GM19035 (cell line): ENCODE data around the gene KATNB1.

ENCODE experiments used
- ATAC-seq: cut with Tn5 transposase; IDR thresholded peaks from one replicate; pipeline ENCODE4 v1.9.1; 2021; ENCODE audit not compliant: unreplicated experiment

Gene KATNB1, protein sequence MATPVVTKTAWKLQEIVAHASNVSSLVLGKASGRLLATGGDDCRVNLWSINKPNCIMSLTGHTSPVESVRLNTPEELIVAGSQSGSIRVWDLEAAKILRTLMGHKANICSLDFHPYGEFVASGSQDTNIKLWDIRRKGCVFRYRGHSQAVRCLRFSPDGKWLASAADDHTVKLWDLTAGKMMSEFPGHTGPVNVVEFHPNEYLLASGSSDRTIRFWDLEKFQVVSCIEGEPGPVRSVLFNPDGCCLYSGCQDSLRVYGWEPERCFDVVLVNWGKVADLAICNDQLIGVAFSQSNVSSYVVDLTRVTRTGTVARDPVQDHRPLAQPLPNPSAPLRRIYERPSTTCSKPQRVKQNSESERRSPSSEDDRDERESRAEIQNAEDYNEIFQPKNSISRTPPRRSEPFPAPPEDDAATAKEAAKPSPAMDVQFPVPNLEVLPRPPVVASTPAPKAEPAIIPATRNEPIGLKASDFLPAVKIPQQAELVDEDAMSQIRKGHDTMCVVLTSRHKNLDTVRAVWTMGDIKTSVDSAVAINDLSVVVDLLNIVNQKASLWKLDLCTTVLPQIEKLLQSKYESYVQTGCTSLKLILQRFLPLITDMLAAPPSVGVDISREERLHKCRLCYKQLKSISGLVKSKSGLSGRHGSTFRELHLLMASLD

DNA sequence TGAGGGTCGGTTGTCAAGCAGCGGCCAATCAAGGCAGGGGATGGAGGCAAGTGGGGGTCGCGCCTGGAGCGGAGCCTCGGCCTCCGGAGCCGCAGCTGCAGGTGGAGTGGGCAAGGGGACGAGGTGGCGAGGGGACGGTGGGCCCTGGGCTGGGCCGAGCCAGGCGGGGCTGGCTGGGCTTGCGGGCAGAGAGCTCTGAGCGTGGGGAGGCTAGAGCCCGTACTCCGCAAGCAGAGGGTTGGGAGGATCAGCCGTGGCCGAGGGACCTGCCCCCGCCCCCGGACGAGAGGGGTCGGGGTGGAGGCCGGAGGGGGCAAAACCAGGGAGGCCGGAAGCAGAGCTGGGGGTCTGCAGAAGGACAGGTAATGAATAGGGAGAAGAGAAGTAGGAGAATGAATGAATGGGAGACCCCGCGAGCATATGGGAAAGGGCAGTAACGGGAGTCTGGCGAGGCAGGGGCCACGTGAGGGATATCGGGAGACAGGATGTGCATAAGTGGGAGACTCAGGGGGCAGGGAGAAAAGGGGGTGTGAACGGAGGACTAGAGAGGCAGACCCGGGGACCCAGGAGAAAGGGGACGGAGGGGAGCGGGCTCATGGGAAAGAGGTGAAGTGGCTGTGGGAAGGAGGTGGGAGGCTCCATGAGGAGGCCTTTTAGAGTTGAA, at the start of gene KATNB1:
KATNB1 (plus strand) TSS at position 16 of the 664 bp plus-strand sequence. CDS start 1,474 bp downstream, outside the sequence.
- ATAC-seq, result no peak

- ATAC-seq, result no peak
Observed at GRCh38 chr16:57686577-57686976, 49.0 kb upstream of the KATNB1 start.

DNA sequence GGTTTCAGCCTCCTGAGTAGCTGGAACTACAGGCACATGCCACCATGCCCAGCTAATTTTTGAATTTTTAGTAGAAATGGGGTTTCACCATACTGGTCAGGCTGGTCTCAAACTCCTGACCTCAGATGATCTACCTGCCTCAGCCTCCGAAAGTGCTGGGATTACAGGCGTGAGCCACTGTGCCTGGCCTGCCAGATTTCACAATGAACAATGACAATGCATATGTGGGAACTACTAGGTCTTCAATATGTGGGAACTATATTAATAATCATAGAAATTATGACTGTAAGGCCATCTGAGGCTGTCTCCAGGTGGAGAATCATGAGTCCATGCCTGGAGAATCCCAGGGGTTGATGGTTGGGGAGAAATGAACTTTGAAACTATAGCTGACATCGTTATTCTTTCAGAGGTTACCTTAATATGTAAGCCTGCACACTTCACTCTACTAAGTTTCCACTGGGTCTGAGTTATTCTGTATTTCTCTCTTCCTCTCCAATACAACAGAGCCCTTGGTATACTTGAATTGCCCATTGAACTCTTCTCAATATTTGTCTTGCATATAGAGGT, 48.1 kb upstream of the KATNB1 start:
- ATAC-seq, result no peak

DNA sequence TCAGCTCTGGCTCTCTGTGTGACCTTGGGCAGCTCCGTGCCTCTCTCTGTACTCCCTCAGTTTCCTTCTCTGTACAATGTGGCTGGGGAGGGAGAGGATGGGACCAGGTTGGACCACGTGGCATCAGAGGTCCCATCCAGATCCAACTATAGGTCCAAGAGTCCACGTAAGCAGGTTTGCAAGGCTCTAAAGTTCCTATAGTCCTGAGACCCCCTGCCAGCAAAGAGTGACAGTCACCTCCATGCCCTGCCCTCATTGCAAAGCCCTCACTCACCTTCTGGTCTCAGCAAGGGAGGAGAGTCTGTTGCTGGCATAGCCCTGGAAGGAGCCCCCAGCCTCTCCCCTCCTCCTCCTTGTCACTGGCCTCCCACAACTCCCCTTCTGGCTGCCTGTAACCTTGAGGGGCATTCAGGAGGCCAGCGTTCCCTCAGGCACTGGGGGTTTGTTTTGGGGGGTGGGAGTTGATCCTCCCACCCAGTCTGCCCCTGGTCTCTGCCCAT, 47.0 kb upstream of the KATNB1 start:
- ATAC-seq, result no peak

DNA sequence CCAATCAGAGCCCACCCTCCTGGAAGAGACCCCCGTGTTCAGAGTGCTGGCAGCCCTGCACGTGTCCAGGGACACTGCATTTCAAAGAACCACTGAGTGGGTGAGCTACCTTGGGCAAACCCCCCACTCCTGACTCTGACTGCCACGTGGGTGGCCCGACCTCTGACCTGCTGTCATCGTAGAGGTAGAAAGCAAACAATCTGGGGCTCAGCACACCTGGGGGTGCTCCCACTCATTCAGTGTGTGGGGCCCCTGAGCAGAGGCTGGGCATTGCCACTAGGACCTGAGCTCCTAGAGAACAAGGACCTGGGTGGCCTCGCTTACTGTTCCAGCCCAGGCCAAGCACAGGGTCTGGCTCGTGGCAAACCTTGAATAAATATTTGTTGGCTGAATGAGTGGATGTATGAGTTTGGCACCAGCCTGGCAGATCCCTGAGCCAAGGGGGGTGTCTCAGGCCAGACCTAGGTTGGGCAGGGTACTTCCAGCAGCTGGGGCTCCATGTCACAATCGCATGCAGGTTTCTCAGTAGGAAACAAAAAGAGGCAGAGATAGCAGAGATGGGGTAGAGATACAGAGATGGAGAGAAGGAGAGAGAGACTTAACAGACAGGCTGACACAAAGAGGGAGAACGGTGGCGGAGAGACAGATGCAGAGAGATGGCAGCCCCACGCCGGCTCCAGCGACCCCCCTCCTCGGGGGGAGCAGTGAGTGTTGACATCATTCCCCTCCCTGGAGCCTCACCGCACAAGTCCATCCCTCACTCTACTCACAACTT, 46.4 kb upstream of the KATNB1 start:
- ATAC-seq, result no peak

DNA sequence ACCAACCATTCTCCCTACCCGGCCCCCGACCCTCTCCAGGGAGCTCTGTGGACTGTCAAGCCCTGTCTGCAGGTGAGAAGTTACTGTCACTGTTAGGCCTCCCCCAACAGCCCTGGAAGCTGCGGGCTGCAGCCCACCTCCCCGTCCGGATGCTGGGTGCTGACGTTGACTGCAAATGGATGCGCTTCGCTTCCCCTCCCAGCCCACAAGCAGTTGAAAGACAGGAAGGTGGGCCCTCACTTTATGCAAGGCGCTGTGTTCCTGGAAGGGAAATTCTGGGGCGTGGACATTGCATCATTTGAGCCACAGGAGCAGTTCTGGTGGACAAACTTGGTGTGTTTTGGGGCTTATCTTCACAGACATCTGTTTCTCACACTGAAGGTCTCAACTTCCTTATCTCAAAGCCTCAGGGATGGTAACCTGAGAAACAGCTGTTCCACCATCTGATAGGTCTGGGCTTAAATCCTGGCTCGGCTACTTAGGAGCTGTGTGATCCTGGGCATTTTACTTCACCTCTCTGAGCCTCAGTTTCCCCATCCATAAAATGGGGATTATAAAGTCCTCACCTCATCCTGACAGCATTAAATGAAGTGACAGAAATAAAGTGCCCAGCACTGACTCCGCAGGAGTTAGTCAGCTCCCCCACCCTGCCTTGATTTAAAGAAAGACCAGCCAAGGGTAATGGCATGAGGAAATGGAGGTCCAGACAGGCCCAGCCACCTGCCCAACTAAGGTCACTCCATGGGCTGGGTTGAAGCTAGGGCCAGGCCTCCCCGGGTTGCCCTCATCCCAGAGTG, 45.6 kb upstream of the KATNB1 start:
- ATAC-seq, result peak; percentile 63

DNA sequence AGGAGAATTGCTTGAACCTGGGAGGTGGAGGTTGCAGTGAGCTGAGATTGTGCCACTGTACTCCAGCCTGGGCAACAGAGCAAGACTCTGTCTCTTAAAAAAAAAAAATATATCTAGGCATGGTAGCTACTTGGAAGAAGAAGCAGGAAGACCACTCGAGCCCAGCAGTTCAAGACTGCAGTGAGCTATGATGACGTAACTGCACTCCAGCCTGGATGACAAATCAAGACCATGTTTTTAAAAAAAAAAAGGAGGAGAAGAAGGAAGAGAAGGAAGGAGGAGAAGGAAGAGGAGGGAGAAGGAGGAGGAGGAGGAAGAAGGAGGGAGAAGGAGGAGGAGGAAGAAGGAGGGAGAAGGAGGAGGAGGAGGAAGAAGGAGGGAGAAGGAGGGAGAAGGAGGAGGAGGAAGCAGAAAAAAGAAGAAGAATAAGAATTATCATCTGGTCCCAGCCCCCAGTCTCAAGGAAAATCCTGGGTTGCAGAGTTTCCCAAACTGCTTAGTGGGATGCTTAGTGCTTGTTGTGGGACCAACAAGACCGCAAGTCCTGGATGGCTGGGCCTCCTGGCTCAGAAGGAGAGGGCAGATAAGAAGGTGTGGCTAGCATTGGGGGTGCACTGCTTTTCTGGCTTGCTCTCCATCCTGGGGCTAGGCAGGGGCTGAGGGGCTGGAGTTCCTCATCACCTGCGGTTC, 44.6 kb upstream of the KATNB1 start:
- ATAC-seq, result no peak

DNA sequence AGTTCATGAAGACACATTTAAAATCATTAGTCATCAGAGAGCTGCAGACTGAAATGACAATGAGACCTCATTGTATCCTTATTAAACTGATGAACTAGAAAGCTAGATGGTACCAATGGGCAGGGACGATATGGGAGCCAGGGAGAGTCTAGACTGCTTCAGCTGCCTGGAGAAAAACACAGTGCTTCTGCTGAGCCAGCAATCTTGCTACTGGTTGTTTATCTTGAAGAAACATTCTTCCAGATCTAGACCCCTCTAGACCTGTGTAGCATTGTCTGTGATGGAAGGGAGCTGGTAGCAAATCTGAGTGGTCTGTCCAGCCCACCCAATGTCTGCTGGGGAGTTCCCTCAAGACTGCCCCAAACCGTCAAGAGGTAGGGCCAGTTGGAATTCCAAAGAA, 42.9 kb upstream of the KATNB1 start:
- no peak for ATAC-seq

- ATAC-seq, result no peak
Observed at GRCh38 chr16:57693550-57693949, 42.0 kb upstream of the KATNB1 start.

DNA sequence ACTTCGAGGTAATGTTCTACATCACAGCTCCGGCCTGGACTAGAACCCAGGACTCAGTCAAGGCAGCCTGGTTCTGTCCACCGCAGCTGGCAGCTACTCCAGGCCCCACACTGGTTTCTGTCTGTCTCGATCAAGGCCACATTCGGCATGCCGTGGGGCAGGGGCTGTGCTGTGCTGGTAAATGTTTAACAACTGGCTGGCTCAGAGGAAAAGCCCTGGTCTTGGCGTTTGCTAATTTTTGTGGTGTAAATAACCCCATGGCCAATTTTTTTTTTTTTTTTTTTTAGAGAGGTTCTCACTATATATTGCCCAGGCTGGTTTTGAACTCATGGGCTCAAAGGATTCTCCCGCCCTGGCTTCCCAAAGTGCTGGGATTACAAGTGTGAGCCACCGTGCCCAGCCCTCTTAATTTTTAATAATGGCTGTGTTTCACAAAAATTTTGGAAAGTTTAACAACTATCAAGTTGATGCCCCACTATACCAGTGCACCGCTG, 41.3 kb upstream of the KATNB1 start:
- ATAC-seq, result no peak

GRCh38 chr16:57694725-57695679, 40.6 kb upstream of the KATNB1 start, which contains the start of gene DRC7:
Gene DRC7, plus strand, starts transcription at chr16:57694806. Its CDS starts 3,144 bp downstream, at chr16:57697950.
- ATAC-seq, result peak; percentile 55

DNA sequence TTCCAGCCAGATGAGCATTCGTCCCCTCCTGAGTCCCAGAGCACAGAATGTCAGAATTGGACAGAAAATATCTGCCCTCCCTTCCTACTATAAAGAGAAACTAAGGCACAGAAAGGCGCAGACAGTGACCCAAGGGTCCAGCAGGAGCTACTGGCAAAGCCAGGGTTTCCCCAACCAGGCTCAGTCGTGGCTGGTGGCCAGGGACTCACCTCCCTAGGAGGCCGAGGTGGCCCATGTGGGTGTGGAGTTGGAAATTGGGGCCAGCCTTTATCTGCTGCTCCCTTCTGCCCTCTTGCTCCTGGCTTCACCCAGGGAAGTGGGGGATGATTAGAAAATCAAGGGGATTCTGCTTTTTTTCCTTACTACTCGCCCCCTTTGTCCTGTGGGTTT, 39.9 kb upstream of the KATNB1 start:
- no peak for ATAC-seq

DNA sequence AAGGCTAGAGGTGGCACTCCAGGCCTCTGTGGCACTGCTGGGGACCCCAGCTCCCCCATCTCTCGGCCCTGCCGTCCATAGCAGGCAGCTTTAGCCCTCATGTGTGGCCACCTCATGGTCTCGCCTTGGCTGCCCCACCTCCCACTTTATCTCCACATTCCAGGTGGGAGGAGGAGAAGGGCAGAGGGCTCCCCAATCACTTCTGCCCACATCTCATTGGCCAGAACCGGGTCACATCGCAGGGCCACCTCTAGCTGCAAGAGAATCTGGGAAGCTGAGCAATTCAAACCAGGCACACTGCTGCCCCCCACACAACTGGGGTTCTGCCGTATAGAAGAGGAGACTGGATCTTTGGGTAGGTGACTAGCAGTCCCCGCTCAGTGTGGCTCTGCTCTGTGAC, 39.3 kb upstream of the KATNB1 start:
- no peak for ATAC-seq

GRCh38 chr16:57697896-57698537, 37.6 kb upstream of the KATNB1 start:
- no peak for ATAC-seq

- no peak for ATAC-seq
Observed at GRCh38 chr16:57698812-57699405, 36.7 kb upstream of the KATNB1 start.

DNA sequence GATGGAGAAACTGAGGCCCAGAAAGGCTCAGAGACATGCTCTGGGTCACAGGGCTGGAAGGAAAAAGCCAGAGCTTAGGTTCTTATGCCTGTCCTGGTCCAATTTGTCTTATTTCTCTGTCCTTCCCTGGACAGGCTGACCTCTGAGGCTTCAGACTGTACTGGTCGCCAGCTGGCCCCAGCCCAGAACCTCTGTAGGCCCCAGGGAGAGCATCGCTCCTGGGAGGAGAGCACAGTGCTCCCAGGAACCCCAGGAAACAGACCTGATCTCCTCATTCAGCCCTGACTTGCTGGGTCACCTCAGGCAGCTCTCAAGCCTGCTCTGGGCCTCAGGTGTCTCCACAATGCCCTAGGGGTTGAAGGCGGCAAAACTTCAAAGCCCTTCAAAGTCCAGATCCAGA, 36.1 kb upstream of the KATNB1 start:
- ATAC-seq, result no peak

DNA sequence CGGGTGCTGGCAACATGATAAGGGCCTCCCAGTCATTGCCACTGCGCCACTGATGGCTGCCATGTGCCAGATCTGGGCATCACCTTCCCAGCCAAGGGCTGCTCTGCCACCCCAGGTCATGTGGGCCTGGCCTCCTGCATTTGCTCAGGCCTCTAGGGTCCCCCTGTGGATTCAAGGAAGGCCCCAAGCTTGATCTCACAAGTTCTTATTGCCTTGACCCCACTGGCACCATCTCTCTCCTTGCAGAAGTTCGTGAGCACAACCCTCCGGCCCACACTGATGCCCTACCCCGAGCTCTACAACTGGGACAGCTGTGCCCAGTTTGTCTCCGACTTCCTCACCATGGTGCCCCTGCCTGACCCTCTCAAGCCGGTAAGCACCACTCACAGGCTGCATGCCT, 35.7 kb upstream of the KATNB1 start:
- ATAC-seq, result no peak
